GM21423 (cell line): ENCODE results near the gene CAPN9.

Experiments used
- ATAC-seq: cut with Tn5 transposase; IDR thresholded peaks from one replicate; pipeline ENCODE4 v1.9.1; 2021; ENCODE audit warnings: mild to moderate bottlenecking, moderate library complexity; ENCODE audit not compliant: unreplicated experiment

The CAPN9 gene

GRCh38 chr1:230820568-230820967 is 73.4 kb downstream of the CAPN9 start:
- ATAC-seq = no peak

GRCh38 chr1:230821346-230821745 is 74.2 kb downstream of the CAPN9 start:
- no peak for ATAC-seq

- no peak for ATAC-seq
Observed at GRCh38 chr1:230822092-230822581, 74.9 kb downstream of the CAPN9 start.

GRCh38 chr1:230823426-230823825 is 76.2 kb downstream of the CAPN9 start:
- no peak for ATAC-seq

GRCh38 chr1:230823931-230824381 is 76.8 kb downstream of the CAPN9 start:
- ATAC-seq = no peak

GRCh38 chr1:230824551-230824918 is 77.3 kb downstream of the CAPN9 start:
- no peak for ATAC-seq

- ATAC-seq = no peak
Observed at GRCh38 chr1:230824919-230825721, 77.9 kb downstream of the CAPN9 start.

GRCh38 chr1:230825761-230826160 is 78.6 kb downstream of the CAPN9 start:
- ATAC-seq = no peak

GRCh38 chr1:230826166-230826875 is 79.1 kb downstream of the CAPN9 start:
- ATAC-seq = no peak

GRCh38 chr1:230827081-230827681 is 80.0 kb downstream of the CAPN9 start:
- no peak for ATAC-seq

- ATAC-seq = no peak
Observed at GRCh38 chr1:230827801-230828200, 80.6 kb downstream of the CAPN9 start.

- ATAC-seq = no peak
Observed at GRCh38 chr1:230828421-230828820, 81.2 kb downstream of the CAPN9 start.

- ATAC-seq = no peak
Observed at GRCh38 chr1:230831771-230832170, 84.6 kb downstream of the CAPN9 start.

- no peak for ATAC-seq
Observed at GRCh38 chr1:230832476-230832875, 85.3 kb downstream of the CAPN9 start.

GRCh38 chr1:230833511-230833910 is 86.3 kb downstream of the CAPN9 start:
- no peak for ATAC-seq

- no peak for ATAC-seq
Observed at GRCh38 chr1:230834292-230834691, 87.1 kb downstream of the CAPN9 start.

GRCh38 chr1:230836347-230836746 is 89.2 kb downstream of the CAPN9 start:
- no peak for ATAC-seq

GRCh38 chr1:230836793-230837192 is 89.6 kb downstream of the CAPN9 start:
- ATAC-seq = no peak

- ATAC-seq = no peak
Observed at GRCh38 chr1:230839173-230839572, 92.0 kb downstream of the CAPN9 start.

- no peak for ATAC-seq
Observed at GRCh38 chr1:230842801-230843200, 95.6 kb downstream of the CAPN9 start.

GRCh38 chr1:230843503-230844309 is 96.5 kb downstream of the CAPN9 start:
- no peak for ATAC-seq
